ENCODE measurements around the gene TBC1D25. TPM values are rescaled to one million over a fixed set of nuclear protein-coding genes. Genes with fewer than 3 reads are reported as not detected.

TBC1D25 gene
- total RNA-seq, 2 donors from 2014 or later = 5.4 to 5.9 TPM

DNA sequence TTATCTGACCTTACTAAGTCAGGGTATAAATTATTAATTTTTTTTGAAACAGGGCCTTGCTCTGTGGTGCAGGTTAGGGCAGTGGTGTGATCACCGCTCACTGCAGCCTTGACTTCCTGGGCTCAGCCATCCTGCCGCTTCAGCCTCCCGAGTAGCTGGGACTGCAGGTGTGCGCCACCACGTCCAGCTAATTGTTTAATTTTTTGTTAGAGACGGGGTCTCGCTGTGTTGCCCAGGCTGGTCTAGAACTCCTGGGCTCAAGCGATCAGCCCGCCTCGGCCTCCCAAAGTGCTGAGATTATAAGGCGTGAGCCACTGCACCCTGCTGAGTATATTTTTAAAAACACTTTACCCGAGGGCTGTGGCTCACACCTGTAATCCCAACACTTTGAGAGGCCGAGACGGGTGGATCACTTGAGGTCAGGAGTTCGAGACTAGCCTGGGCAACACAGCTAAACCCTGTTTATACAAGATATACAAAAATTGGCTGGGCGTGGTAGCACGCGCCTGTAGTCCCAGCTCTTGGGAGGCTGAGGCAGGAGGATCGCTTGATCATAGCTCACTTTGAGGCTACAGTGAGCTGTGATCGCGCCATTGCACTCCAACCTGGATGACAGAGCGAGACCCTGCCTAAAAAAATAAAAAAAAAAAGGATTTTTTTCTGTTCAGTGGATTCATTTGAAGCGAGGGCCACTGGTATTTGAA, 721 bp upstream of the TBC1D25 start:
- Histone ChIP-seq H3K9me3 (no peaks in the 10 kb centered on the region), H3K27me3 (no peaks in the 10 kb centered on the region), H3K27ac (peak overlapping the region; percentile 50 to 88 (median 82)), H3K4me1 (peaks cover 11% of the 10 kb centered on the region), H3K4me3 (no peak overlapping the region), H3K36me3 (replicated peaks in 1 of 2; ENCODE audit: insufficient read depth in 1 of 2, low read depth in 2 of 2) (no peaks in the 10 kb centered on the region)
- DNase-seq (no peak), ATAC-seq (peak; percentile 0)
- intact Hi-C loops (cut with DNase I) = no loop called here
- WGBS, 2 donors = 65 to 71% methylated on average over 12 to 21 of the region's 23 CpGs
- TF ChIP-seq, protein P1, sequence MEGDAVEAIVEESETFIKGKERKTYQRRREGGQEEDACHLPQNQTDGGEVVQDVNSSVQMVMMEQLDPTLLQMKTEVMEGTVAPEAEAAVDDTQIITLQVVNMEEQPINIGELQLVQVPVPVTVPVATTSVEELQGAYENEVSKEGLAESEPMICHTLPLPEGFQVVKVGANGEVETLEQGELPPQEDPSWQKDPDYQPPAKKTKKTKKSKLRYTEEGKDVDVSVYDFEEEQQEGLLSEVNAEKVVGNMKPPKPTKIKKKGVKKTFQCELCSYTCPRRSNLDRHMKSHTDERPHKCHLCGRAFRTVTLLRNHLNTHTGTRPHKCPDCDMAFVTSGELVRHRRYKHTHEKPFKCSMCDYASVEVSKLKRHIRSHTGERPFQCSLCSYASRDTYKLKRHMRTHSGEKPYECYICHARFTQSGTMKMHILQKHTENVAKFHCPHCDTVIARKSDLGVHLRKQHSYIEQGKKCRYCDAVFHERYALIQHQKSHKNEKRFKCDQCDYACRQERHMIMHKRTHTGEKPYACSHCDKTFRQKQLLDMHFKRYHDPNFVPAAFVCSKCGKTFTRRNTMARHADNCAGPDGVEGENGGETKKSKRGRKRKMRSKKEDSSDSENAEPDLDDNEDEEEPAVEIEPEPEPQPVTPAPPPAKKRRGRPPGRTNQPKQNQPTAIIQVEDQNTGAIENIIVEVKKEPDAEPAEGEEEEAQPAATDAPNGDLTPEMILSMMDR (IDR thresholded peaks at IDR 0.05) = no peak
- TF ChIP-seq POLR2A (IDR thresholded peaks at IDR 0.05) = no peak

DNA sequence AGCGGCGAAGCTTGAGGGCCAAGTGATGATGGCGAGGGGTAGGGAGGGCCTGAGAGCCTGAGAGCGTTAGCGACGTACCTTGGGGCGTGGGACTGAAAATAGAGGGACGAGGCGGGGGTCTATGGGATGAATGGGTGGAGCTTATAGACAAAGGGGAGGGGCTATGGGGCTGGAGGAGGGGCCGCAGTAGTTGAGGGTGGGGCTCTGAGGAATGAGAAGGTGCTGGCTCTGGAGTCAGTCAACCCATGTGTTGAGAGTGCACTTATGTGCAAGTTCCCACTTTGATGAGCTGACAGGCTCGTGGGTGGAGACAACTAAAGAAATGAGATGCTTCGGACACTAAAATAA, 488 bp downstream of the TBC1D25 start:
- Histone ChIP-seq H3K27ac (peak overlapping the region; percentile 62 to 88 (median 82)), H3K36me3 (replicated peaks in 1 of 2; ENCODE audit: insufficient read depth in 1 of 2, low read depth in 2 of 2) (peaks cover 0 to 2% of the 10 kb centered on the region in 2 donors), H3K4me1 (peaks cover 11% of the 10 kb centered on the region), H3K9me3 (no peaks in the 10 kb centered on the region), H3K27me3 (no peaks in the 10 kb centered on the region), H3K4me3 (peak overlapping the region; percentile 37 to 74)
- no peak for TF ChIP-seq POLR2A (IDR thresholded peaks at IDR 0.05)
- TF ChIP-seq, protein P1 (IDR thresholded peaks at IDR 0.05) = peak in 3 of 7 experiments; percentile 2 to 4 (median 3)
- DNase-seq (peak; percentile 38 to 51 (median 46)), ATAC-seq (peak; percentile 33)
- WGBS, 2 donors = 5% methylated on average over 3 to 9 of the region's 12 CpGs
- intact Hi-C loops (cut with DNase I) = no loop called here

DNA sequence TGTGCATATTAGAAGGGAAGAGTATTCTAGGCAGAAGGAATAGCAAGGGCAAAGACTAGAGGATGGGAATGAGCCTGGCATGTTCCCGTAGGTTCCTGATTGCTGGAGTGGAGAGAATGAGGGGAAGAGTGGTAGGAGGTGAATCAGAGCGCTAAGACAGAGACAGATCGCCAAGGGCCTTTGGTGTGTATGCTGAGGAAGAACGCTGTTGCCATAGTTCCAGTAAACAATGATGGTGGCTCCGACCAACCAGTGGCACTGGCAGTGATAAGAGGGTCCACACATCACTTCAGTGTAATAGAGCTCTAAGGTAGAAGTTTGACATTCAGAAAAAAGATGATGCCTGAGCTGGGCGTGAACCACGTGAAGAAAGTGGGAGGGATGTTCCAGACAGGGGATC, 966 bp downstream of the TBC1D25 start:
- H3K27me3 ChIP-seq = no peaks in the 10 kb centered on the region
- H3K36me3 ChIP-seq (replicated peaks in 1 of 2; ENCODE audit: insufficient read depth in 1 of 2, low read depth in 2 of 2) = peaks cover 0 to 2% of the 10 kb centered on the region in 2 donors
- H3K4me1 ChIP-seq = peaks cover 11% of the 10 kb centered on the region
- TF ChIP-seq, protein P1 (IDR thresholded peaks at IDR 0.05) = no peak
- TF ChIP-seq POLR2A (IDR thresholded peaks at IDR 0.05) = no peak
- no peak for DNase-seq
- ATAC-seq = no peak
- intact Hi-C loops (cut with DNase I) = no loop called here
- 71 to 78% methylated on average over 7 of the region's 7 CpGs for WGBS, 2 donors
- H3K27ac ChIP-seq = peak overlapping the region in 3 of 4 donors; percentile 78 to 88 (median 86)
- H3K9me3 ChIP-seq = no peaks in the 10 kb centered on the region
- H3K4me3 ChIP-seq = no peak overlapping the region

DNA sequence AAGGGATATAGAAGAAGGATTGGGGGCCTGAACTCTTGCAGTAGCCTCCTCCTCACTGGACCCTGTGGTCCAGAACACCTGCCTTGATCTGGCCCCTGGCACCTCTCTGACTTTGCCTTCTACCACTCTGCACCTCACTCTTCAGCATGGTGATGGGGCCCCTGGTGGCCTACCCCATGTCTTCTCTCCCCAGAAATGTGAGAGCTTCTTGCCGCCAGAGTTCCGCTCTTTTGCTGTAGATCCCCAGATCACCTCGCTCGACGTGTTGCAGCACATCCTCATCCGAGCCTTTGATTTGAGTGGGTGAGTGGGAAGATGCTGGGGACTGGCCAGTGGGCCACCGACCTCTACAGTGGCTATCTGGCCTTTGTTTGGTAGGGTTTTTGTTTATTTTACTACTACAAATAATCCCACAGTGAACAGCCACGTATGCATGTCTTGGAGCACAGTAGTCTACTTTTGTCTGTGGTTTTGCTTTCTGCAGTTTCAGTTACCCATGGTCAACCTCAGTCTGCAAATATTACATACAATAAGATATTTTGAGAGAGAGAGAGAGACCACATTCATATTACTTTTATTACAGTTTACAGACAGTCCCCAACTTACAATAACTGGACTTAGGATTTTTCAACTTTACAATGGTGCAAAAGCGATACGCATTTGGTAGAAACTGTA, 1.8 kb downstream of the TBC1D25 start:
- no peak overlapping the region for H3K27ac ChIP-seq
- H3K4me1 ChIP-seq = peaks cover 11% of the 10 kb centered on the region
- H3K27me3 ChIP-seq = no peaks in the 10 kb centered on the region
- no peaks in the 10 kb centered on the region for H3K9me3 ChIP-seq
- DNase-seq (no peak), ATAC-seq (no peak)
- TF ChIP-seq, protein P1 (IDR thresholded peaks at IDR 0.05) = no peak
- TF ChIP-seq POLR2A (IDR thresholded peaks at IDR 0.05) = no peak
- H3K36me3 ChIP-seq (replicated peaks in 1 of 2; ENCODE audit: insufficient read depth in 1 of 2, low read depth in 2 of 2) = peaks cover 0 to 2% of the 10 kb centered on the region in 2 donors
- WGBS, 2 donors = 76 to 78% methylated on average over 9 to 10 of the region's 10 CpGs
- intact Hi-C loops (cut with DNase I) = no loop called here
- H3K4me3 ChIP-seq = no peak overlapping the region
